DND-41 (cell line): ENCODE results near the gene SLC25A27.

Experiments
- ATAC-seq: fragments of 200-7000 bp; cut with Tn5 transposase; 3 replicates; pipeline ENCODE4 v1.9.1; 2021; ENCODE audit warnings: low read depth; ENCODE audit not compliant: insufficient read depth
- DNase-seq: peaks from one replicate; pipeline ENCODE4 v3.0.0-alpha.2; 2020
- H2AFZ ChIP-seq: 2 replicates; pipeline ENCODE4 v1.6.0; 2012; ENCODE audit warnings: low read depth, low read length
- H3K27ac ChIP-seq: 2 replicates; pipeline ENCODE4 v1.5.1; 2012; ENCODE audit warnings: low read length, inconsistent platforms
- H3K27me3 ChIP-seq: fragments of 200-600 bp; sonication (generic); 2 replicates; pipeline ENCODE4 v1.6.0; 2012; ENCODE audit warnings: low read length, mild to moderate bottlenecking, inconsistent platforms; ENCODE audit not compliant: insufficient read depth, poor library complexity
- H3K36me3 ChIP-seq: 2 replicates; pipeline ENCODE4 v1.5.1; 2012; ENCODE audit warnings: low read length, inconsistent platforms; ENCODE audit not compliant: insufficient read depth
- H3K4me1 ChIP-seq: 2 replicates; pipeline ENCODE4 v1.5.1; 2012; ENCODE audit warnings: mild to moderate bottlenecking, low read length; ENCODE audit not compliant: insufficient read depth
- H3K4me2 ChIP-seq: 2 replicates; pipeline ENCODE4 v1.6.0; 2012; ENCODE audit warnings: mild to moderate bottlenecking, moderate library complexity, low read length, inconsistent platforms; ENCODE audit not compliant: insufficient read depth
- H3K4me3 ChIP-seq, 2 experiments: fragments of 200-600 bp in 1 of 2; shearing (Covaris generic) in 1 of 2; 2 replicates each; pipeline ENCODE4 v1.5.1; 2012 to 2016; ENCODE audit warnings: inconsistent platforms in 2 of 2, low read length in 2 of 2, mild to moderate bottlenecking in 2 of 2, low read depth in 1 of 2, moderate library complexity in 1 of 2
- H3K79me2 ChIP-seq: 2 replicates; pipeline ENCODE4 v1.6.0; 2012; ENCODE audit warnings: low read length, inconsistent platforms; ENCODE audit not compliant: insufficient read depth
- H3K9ac ChIP-seq: 2 replicates; pipeline ENCODE4 v1.6.0; 2012; ENCODE audit warnings: low read depth, mild to moderate bottlenecking, inconsistent platforms, low read length, moderate library complexity
- H3K9me3 ChIP-seq: 2 replicates; pipeline ENCODE4 v1.5.1; 2012; ENCODE audit warnings: low read length, moderate library complexity, mild to moderate bottlenecking, inconsistent platforms; ENCODE audit not compliant: insufficient read depth, severe bottlenecking
- H4K20me1 ChIP-seq: 2 replicates; pipeline ENCODE4 v1.6.0; 2012; ENCODE audit warnings: low read length; ENCODE audit not compliant: insufficient read depth
- CTCF ChIP-seq: IDR thresholded peaks from 2 replicates; pipeline ENCODE4 v1.5.1; 2012; ENCODE audit warnings: borderline replicate concordance, low read length, moderate library complexity, mild to moderate bottlenecking; ENCODE audit not compliant: poor library complexity, severe bottlenecking; ENCODE audit errors: extremely low read depth
- EZH2 ChIP-seq: IDR thresholded peaks from 3 replicates; pipeline ENCODE4 v1.6.1; 2012; ENCODE audit warnings: borderline replicate concordance, low read depth, mild to moderate bottlenecking, moderate library complexity, low read length, inconsistent platforms; ENCODE audit not compliant: severe bottlenecking

SLC25A27 gene

GRCh38 chr6:46667377-46667776 lies 14.6 kb downstream of the SLC25A27 start:
- DNase-seq (no peak), ATAC-seq (no peak)
- Histone ChIP-seq H3K9ac (no peak overlapping the region), H3K27me3 (peaks cover 5% of the 10 kb centered on the region), H3K79me2 (no peaks in the 10 kb centered on the region), H2AFZ (no peak overlapping the region), H3K27ac (no peak overlapping the region), H3K4me3 (no peak overlapping the region), H3K36me3 (no peaks in the 10 kb centered on the region), H3K4me2 (no peak overlapping the region), H3K4me1 (no peaks in the 10 kb centered on the region), H4K20me1 (no peaks in the 10 kb centered on the region), H3K9me3 (no peaks in the 10 kb centered on the region)
- no peak for TF ChIP-seq EZH2
- TF ChIP-seq CTCF, result no peak

- Histone ChIP-seq H3K4me3 (no peak overlapping the region), H3K4me2 (no peak overlapping the region), H3K79me2 (no peaks in the 10 kb centered on the region), H3K36me3 (no peaks in the 10 kb centered on the region), H3K27ac (no peak overlapping the region), H2AFZ (no peak overlapping the region), H3K27me3 (no peaks in the 10 kb centered on the region), H4K20me1 (no peaks in the 10 kb centered on the region), H3K9me3 (no peaks in the 10 kb centered on the region), H3K9ac (no peak overlapping the region), H3K4me1 (no peaks in the 10 kb centered on the region)
- DNase-seq (no peak), ATAC-seq (no peak)
- TF ChIP-seq EZH2 (no peak), CTCF (no peak)
Measured at GRCh38 chr6:46674410-46674809, 21.6 kb downstream of the SLC25A27 start.

GRCh38 chr6:46676604-46677313 lies 24.0 kb downstream of the SLC25A27 start:
- TF ChIP-seq EZH2, result no peak
- TF ChIP-seq CTCF, result no peak
- Histone ChIP-seq H3K36me3 (no peaks in the 10 kb centered on the region), H3K9me3 (no peaks in the 10 kb centered on the region), H3K4me1 (no peaks in the 10 kb centered on the region), H3K4me3 (no peak overlapping the region), H3K79me2 (no peaks in the 10 kb centered on the region), H3K27ac (no peak overlapping the region), H4K20me1 (no peaks in the 10 kb centered on the region), H3K4me2 (no peak overlapping the region), H3K9ac (no peak overlapping the region), H3K27me3 (no peaks in the 10 kb centered on the region), H2AFZ (no peak overlapping the region)
- ATAC-seq (no peak), DNase-seq (no peak)

GRCh38 chr6:46677314-46677654 lies 24.5 kb downstream of the SLC25A27 start:
- ATAC-seq (0 out of 3 replicates have a peak, but pooled peaks have one; percentile 45), DNase-seq (no peak)
- Histone ChIP-seq H3K4me1 (no peaks in the 10 kb centered on the region), H3K9me3 (no peaks in the 10 kb centered on the region), H3K36me3 (no peaks in the 10 kb centered on the region), H3K27me3 (no peaks in the 10 kb centered on the region), H4K20me1 (no peaks in the 10 kb centered on the region), H3K4me3 (no peak overlapping the region), H3K9ac (no peak overlapping the region), H3K79me2 (no peaks in the 10 kb centered on the region), H3K4me2 (no peak overlapping the region), H2AFZ (no peak overlapping the region), H3K27ac (no peak overlapping the region)
- no peak for TF ChIP-seq EZH2
- TF ChIP-seq CTCF, result peak; percentile 35
